GM12878 (cell line): ENCODE data around the gene CEBPE.

Experiments used
- BCL3 ChIP-seq: IDR thresholded peaks from 2 replicates; pipeline ENCODE4 v1.6.1; 2011; ENCODE audit warnings: borderline replicate concordance, low read depth, mild to moderate bottlenecking, moderate library complexity, low read length; ENCODE audit not compliant: insufficient read depth, poor library complexity, severe bottlenecking
- CBX3 ChIP-seq: fragments of 200-600 bp; sonication (generic); IDR thresholded peaks from 2 replicates; pipeline ENCODE4 v1.6.1; 2016; ENCODE audit warnings: low read depth, borderline replicate concordance
- CTCF ChIP-seq, 3 experiments: IDR thresholded peaks in 2 of 3; conservative IDR thresholded peaks in 1 of 3; 2 replicates each; pipeline ENCODE4 v1.5.1; 2011; ENCODE audit warnings: low read depth in 3 of 3, low read length in 3 of 3, mild to moderate bottlenecking in 3 of 3, control low read depth in 2 of 3, moderate library complexity in 2 of 3, inconsistent platforms in 1 of 3, mixed read lengths in 1 of 3; ENCODE audit not compliant: control insufficient read depth in 2 of 3, insufficient read depth in 1 of 3; ENCODE audit errors: extremely low read depth in 1 of 3
- NBN ChIP-seq: fragments of 450-650 bp; IDR thresholded peaks from 2 replicates; pipeline ENCODE4 v1.6.1; 2016
- NFYB ChIP-seq: IDR thresholded peaks from 2 replicates; pipeline ENCODE4 v1.6.1; 2011; ENCODE audit warnings: low read depth, mild to moderate bottlenecking, low read length, improper control_type of control experiment, moderate library complexity; ENCODE audit not compliant: insufficient read depth
- POLR2A ChIP-seq: IDR thresholded peaks from 2 replicates; pipeline ENCODE4 v1.6.1; 2011; ENCODE audit warnings: low read depth, mild to moderate bottlenecking, low read length
- TARDBP ChIP-seq: IDR thresholded peaks from 2 replicates; pipeline ENCODE4 v1.6.1; 2016; ENCODE audit warnings: borderline replicate concordance
- USF1 ChIP-seq: IDR thresholded peaks from 2 replicates; pipeline ENCODE4 v1.6.1; 2011; ENCODE audit warnings: borderline replicate concordance, low read depth, mild to moderate bottlenecking, moderate library complexity, mixed read lengths, low read length; ENCODE audit not compliant: insufficient read depth; ENCODE audit errors: extremely low read length
- ZNF592 ChIP-seq: fragments of 450-650 bp; IDR thresholded peaks from 2 replicates; pipeline ENCODE4 v1.6.1; 2017; ENCODE audit warnings: mild to moderate bottlenecking, moderate library complexity

- no peak for TF ChIP-seq TARDBP
- TF ChIP-seq CBX3, result no peak
- no peak for TF ChIP-seq USF1
- no peak for TF ChIP-seq POLR2A
- no peak for TF ChIP-seq ZNF592
- no peak for TF ChIP-seq CTCF (IDR thresholded peaks at IDR 0.05 in 2 of 3, conservative IDR thresholded peaks at IDR 0.05 in 1 of 3; ENCODE audit: control insufficient read depth in 2 of 3, extremely low read depth in 1 of 3, insufficient read depth in 1 of 3, low read depth in 3 of 3, low read length in 3 of 3)
- TF ChIP-seq BCL3, result no peak
- no peak for TF ChIP-seq NFYB
- no peak for TF ChIP-seq NBN
These were observed 38.6 kb downstream of the CEBPE start for GRCh38 chr14:23080474-23080873.
